SKM-1 (cell line): ENCODE measurements around the gene PLBD2.
A peak's percentile ranks its signal among the peaks of the same experiment; 100 is the strongest.
"Not testable (repeated sequence)": the region's sequence is repeated elsewhere in the genome, so short reads cannot be mapped to it uniquely, and the experiment has no call there.

Experiments
- DNase-seq: peaks from one replicate; lab custom pipeline; 2025; ENCODE audit not compliant: unreplicated experiment; lab: John Stamatoyannopoulos, UW

Gene PLBD2

GRCh38 chr12:113334786-113335539, 23.4 kb upstream of the PLBD2 start, which contains the start of gene SLC8B1:
Gene SLC8B1 (minus strand): TSS chr12:113335109. CDS start chr12:113332878, 2,231 bp downstream.
- peak; percentile 18 for DNase-seq

GRCh38 chr12:113339540-113339939, 18.8 kb upstream of the PLBD2 start:
- no peak for DNase-seq

GRCh38 chr12:113340061-113340460, 18.3 kb upstream of the PLBD2 start:
- DNase-seq, result no peak

GRCh38 chr12:113341535-113341934, 16.9 kb upstream of the PLBD2 start:
- DNase-seq, result peak; percentile 4

- no peak for DNase-seq
These were observed 13.1 kb upstream of the PLBD2 start for GRCh38 chr12:113345318-113345717.

GRCh38 chr12:113346353-113346752, 12.0 kb upstream of the PLBD2 start:
- DNase-seq, result no peak

- DNase-seq, result no peak
These were observed 11.3 kb upstream of the PLBD2 start for GRCh38 chr12:113347107-113347506.

- no peak for DNase-seq
These were observed 10.5 kb upstream of the PLBD2 start for GRCh38 chr12:113347892-113348291.

- no peak for DNase-seq
These were observed 9.4 kb upstream of the PLBD2 start for GRCh38 chr12:113348849-113349536.

- no peak for DNase-seq
These were observed 7.3 kb upstream of the PLBD2 start for GRCh38 chr12:113351089-113351488.

- not testable (repeated sequence) for DNase-seq
These were observed 4.2 kb upstream of the PLBD2 start for GRCh38 chr12:113354192-113354591.

GRCh38 chr12:113359133-113359938, 949 bp downstream of the PLBD2 start:
- no peak for DNase-seq

GRCh38 chr12:113359939-113360748, 1.8 kb downstream of the PLBD2 start:
- DNase-seq, result no peak

GRCh38 chr12:113361574-113362370, 3.4 kb downstream of the PLBD2 start:
- DNase-seq, result no peak

GRCh38 chr12:113364698-113365097, 6.3 kb downstream of the PLBD2 start:
- no peak for DNase-seq

- no peak for DNase-seq
These were observed 7.4 kb downstream of the PLBD2 start for GRCh38 chr12:113365639-113366395.

GRCh38 chr12:113366827-113367226, 8.4 kb downstream of the PLBD2 start:
- DNase-seq, result no peak

GRCh38 chr12:113368331-113368730, 9.9 kb downstream of the PLBD2 start:
- no peak for DNase-seq

- DNase-seq, result no peak
These were observed 11.1 kb downstream of the PLBD2 start for GRCh38 chr12:113369391-113369985.
